LNCaP clone FGC (cell line): ENCODE data around the gene HNRNPA2B1.
"Not testable (repeated sequence)": the region's sequence is repeated elsewhere in the genome, so short reads cannot be mapped to it uniquely, and the experiment has no call there.

Experiments used
- DNase-seq: peaks from one replicate; pipeline ENCODE4 v3.0.0-alpha.2; 2011; ENCODE audit warnings: low read depth
- H3K4me3 ChIP-seq: 2 replicates; pipeline ENCODE4 v1.5.1; 2011; ENCODE audit warnings: mild to moderate bottlenecking, low read depth, low read length, control low read depth
- CTCF ChIP-seq: IDR thresholded peaks from 2 replicates; pipeline ENCODE4 v1.5.1; 2012; ENCODE audit warnings: mild to moderate bottlenecking; ENCODE audit not compliant: control insufficient read depth, insufficient read depth; ENCODE audit errors: extremely low read depth

HNRNPA2B1 gene

GRCh38 chr7:26188206-26188956 lies 12.2 kb downstream of the HNRNPA2B1 start:
- no peak overlapping the region for H3K4me3 ChIP-seq
- DNase-seq: no peak
- no peak for TF ChIP-seq CTCF

GRCh38 chr7:26187380-26188205 lies 13.0 kb downstream of the HNRNPA2B1 start:
- no peak for DNase-seq
- TF ChIP-seq CTCF: no peak
- no peak overlapping the region for H3K4me3 ChIP-seq

GRCh38 chr7:26186364-26187311 lies 13.9 kb downstream of the HNRNPA2B1 start:
- TF ChIP-seq CTCF: no peak
- no peak overlapping the region for H3K4me3 ChIP-seq
- no peak for DNase-seq

- no peak for DNase-seq
- no peak for TF ChIP-seq CTCF
- H3K4me3 ChIP-seq: no peak overlapping the region
Measured at GRCh38 chr7:26185844-26186180, 14.7 kb downstream of the HNRNPA2B1 start.

- no peak overlapping the region for H3K4me3 ChIP-seq
- TF ChIP-seq CTCF: no peak
- no peak for DNase-seq
Measured at GRCh38 chr7:26185131-26185843, 15.3 kb downstream of the HNRNPA2B1 start.

GRCh38 chr7:26184281-26185101 lies 16.1 kb downstream of the HNRNPA2B1 start:
- H3K4me3 ChIP-seq, DNase-seq: not testable (repeated sequence)
